Aorta (tissue), 5 donors: ENCODE measurements around the gene CTNS. TPM values are rescaled to one million over a fixed set of nuclear protein-coding genes. Genes with fewer than 3 reads are reported as not detected.

Source experiments
- ATAC-seq: fragments of 200-7000 bp; cut with Tn5 transposase; one replicate; pipeline ENCODE4 v1.9.1; 2022; ENCODE audit warnings: moderate library complexity; ENCODE audit not compliant: low FRiP score
- DNase-seq, 2 donors: peaks; one replicate each; pipeline ENCODE4 v3.0.0-alpha.2; 2020
- H3K27ac ChIP-seq, 2 donors: one replicate each; pipeline ENCODE4 v1.5.1; 2013; ENCODE audit warnings: low read length in 2 of 2, mild to moderate bottlenecking in 2 of 2, moderate library complexity in 2 of 2, control low read depth in 1 of 2, inconsistent platforms in 1 of 2, low read depth in 1 of 2
- H3K27me3 ChIP-seq, 2 donors: one replicate each; pipeline ENCODE4 v1.6.1; 2013; ENCODE audit warnings: control low read depth in 1 of 2, low read length in 1 of 2, mild to moderate bottlenecking in 1 of 2, moderate library complexity in 1 of 2; ENCODE audit not compliant: insufficient read depth in 2 of 2, control insufficient read depth in 1 of 2
- H3K36me3 ChIP-seq, 2 donors: one replicate each; pipeline ENCODE4 v1.6.1; 2013; ENCODE audit warnings: control low read depth in 1 of 2, low read length in 1 of 2, mild to moderate bottlenecking in 1 of 2; ENCODE audit not compliant: insufficient read depth in 2 of 2, control insufficient read depth in 1 of 2
- H3K4me1 ChIP-seq, 2 donors: one replicate each; pipeline ENCODE4 v1.6.1; 2013; ENCODE audit warnings: low read length in 2 of 2, control low read depth in 1 of 2, mild to moderate bottlenecking in 1 of 2, moderate library complexity in 1 of 2; ENCODE audit not compliant: insufficient read depth in 2 of 2, control insufficient read depth in 1 of 2
- H3K4me3 ChIP-seq, 2 donors: one replicate each; pipeline ENCODE4 v1.5.1; 2013; ENCODE audit warnings: low read length in 2 of 2, control low read depth in 1 of 2, mild to moderate bottlenecking in 1 of 2
- H3K9me3 ChIP-seq: one replicate; pipeline ENCODE4 v1.6.1; 2013; ENCODE audit warnings: mild to moderate bottlenecking, low read length; ENCODE audit not compliant: control insufficient read depth
- WGBS, 2 donors: extraction: QIAGEN DNeasy Blood & Tissue Kit; methylation state at CpG; one replicate each; pipeline ENCODE4 v1.1.7; 2013; 5-methylcytosine and 5-hydroxymethylcytosine counted together
- intact Hi-C, 2 donors: fragments of 100-400 bp; cut with DNase I; formaldehyde crosslinking; loops; one replicate each; pipeline versions ENCODE4 v1.14.2 to v1.15.0; 2022
- polyA plus RNA-seq, 2 donors: library from polyadenylated mRNA; stranded (reverse); fragments of 200-250 nt; gene quantifications; one replicate each; pipeline ENCODE4 v1.2.3, GENCODE V29; 2013
- total RNA-seq, 2 donors: library from RNA; stranded (reverse); fragmentation: NEBNext Ultra II Directional; extraction: Animal tissue kit (Norgen Biotek cat#: 25700); gene quantifications; one replicate each; pipeline ENCODE4 v1.2.1, GENCODE V29; 2021
- donor health status: healthy with polysubstance abuse.
- donor health status: Bipolar disorder and iron deficiency.
- donor health status: DM: no; HTN: no; CAD: no.
- donor health status: DM: no; HTN: no; CAD: no.
- donor health status: DM: yes; HTN: yes; CAD: no.

The CTNS gene
- total and polyA plus RNA-seq, 4 donors: 4.4 to 13.8 (median 11.4) TPM

DNA sequence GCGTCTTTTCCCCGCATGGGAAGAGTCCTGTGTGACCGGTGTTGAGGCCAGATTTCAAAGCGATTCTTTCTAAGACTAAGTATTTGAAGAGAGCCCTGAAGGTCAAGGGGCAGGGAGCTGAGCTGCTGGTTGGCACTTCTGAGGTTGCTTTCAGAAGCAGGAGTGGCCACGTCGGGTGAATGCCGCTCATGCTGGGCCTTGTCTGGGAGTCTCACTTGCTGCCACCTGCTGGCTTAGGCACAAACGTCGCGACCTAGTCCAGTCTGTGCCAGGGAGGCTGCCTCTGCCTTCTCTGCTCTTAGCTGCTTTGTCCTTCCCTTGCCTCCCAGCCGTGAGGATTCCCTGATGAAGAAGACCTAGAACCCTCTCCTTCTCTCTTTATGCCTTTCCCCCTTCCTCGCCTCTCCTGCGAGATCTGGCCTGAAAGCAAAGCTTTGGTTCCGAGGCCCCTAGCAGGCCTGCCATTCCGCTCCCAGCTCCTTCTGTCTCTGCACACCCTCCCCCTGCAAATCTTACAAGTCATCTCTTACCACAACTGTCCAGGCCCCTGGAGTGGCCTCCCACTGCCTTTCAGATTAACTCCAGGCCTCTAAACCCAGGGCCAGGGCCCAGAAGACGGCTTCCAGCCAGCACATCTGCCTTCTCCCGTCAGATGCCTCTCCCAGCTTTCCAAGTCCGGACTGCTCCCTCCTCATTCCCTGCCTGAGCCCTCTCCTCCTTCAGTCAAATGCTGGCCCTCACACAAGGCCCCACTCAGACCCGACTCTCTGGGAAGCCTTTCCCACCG is 11.4 kb downstream of the CTNS start:
- Histone ChIP-seq H3K9me3 (no peaks in the 10 kb centered on the region), H3K27ac (no peak overlapping the region), H3K27me3 (no peaks in the 10 kb centered on the region), H3K4me1 (no peaks in the 10 kb centered on the region), H3K4me3 (no peak overlapping the region), H3K36me3 (no peaks in the 10 kb centered on the region)
- ATAC-seq: no peak
- no peak for DNase-seq
- WGBS, 2 donors: 63 to 68% methylated on average over 20 of the region's 20 CpGs
- intact Hi-C loops: no loop called here

- no peak overlapping the region for H3K4me3 ChIP-seq
- intact Hi-C loops: no loop called here
- WGBS, 2 donors: 81 to 84% methylated on average over 6 to 11 of the region's 11 CpGs
- no peaks in the 10 kb centered on the region for H3K4me1 ChIP-seq
- no peaks in the 10 kb centered on the region for H3K27me3 ChIP-seq
- ATAC-seq (no peak), DNase-seq (no peak)
- no peaks in the 10 kb centered on the region for H3K36me3 ChIP-seq
- no peaks in the 10 kb centered on the region for H3K9me3 ChIP-seq
- no peak overlapping the region for H3K27ac ChIP-seq
These were observed 19.2 kb downstream of the CTNS start for GRCh38 chr17:3655766-3656165.

DNA sequence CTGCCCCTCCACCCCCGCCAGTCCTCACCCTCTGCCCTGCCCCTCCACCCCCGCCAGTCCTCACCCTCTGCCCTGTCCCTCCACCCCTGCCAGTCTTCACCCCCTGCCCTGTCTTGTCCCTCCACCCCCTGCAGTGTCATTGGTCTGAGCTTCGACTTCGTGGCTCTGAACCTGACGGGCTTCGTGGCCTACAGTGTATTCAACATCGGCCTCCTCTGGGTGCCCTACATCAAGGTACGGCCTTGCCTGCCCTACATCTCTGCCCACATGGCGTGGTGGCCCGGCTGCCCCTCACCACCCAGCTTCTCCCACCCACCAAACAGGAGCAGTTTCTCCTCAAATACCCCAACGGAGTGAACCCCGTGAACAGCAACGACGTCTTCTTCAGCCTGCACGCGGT is 19.8 kb downstream of the CTNS start:
- intact Hi-C loops: no loop called here
- no peaks in the 10 kb centered on the region for H3K36me3 ChIP-seq
- H3K27me3 ChIP-seq: no peaks in the 10 kb centered on the region
- ATAC-seq (no peak), DNase-seq (no peak)
- no peaks in the 10 kb centered on the region for H3K4me1 ChIP-seq
- no peaks in the 10 kb centered on the region for H3K9me3 ChIP-seq
- no peak overlapping the region for H3K27ac ChIP-seq
- 82 to 90% methylated on average over 15 to 16 of the region's 16 CpGs for WGBS, 2 donors
- H3K4me3 ChIP-seq: no peak overlapping the region

- DNase-seq: no peak
- 83 to 86% methylated on average over 15 to 16 of the region's 16 CpGs for WGBS, 2 donors
- intact Hi-C loops: no loop called here
- Histone ChIP-seq H3K9me3 (no peaks in the 10 kb centered on the region), H3K36me3 (no peaks in the 10 kb centered on the region), H3K27me3 (no peaks in the 10 kb centered on the region), H3K4me1 (no peaks in the 10 kb centered on the region), H3K27ac (no peak overlapping the region), H3K4me3 (no peak overlapping the region)
- ATAC-seq: no peak
These were observed 20.4 kb downstream of the CTNS start for GRCh38 chr17:3656755-3657587.

- H3K4me1 ChIP-seq: no peaks in the 10 kb centered on the region
- H3K36me3 ChIP-seq: no peaks in the 10 kb centered on the region
- no peaks in the 10 kb centered on the region for H3K9me3 ChIP-seq
- intact Hi-C loops: no loop called here
- ATAC-seq: no peak
- H3K27ac ChIP-seq: no peak overlapping the region
- 83 to 86% methylated on average over 7 of the region's 7 CpGs for WGBS, 2 donors
- no peak for DNase-seq
- no peak overlapping the region for H3K4me3 ChIP-seq
- H3K27me3 ChIP-seq: no peaks in the 10 kb centered on the region
These were observed 21.0 kb downstream of the CTNS start for GRCh38 chr17:3657588-3657869.

GRCh38 chr17:3657874-3658783 is 21.6 kb downstream of the CTNS start:
- WGBS, 2 donors: 89 to 91% methylated on average over 42 of the region's 42 CpGs
- Histone ChIP-seq H3K9me3 (no peaks in the 10 kb centered on the region), H3K36me3 (no peaks in the 10 kb centered on the region), H3K4me1 (no peaks in the 10 kb centered on the region), H3K27me3 (no peaks in the 10 kb centered on the region), H3K4me3 (no peak overlapping the region), H3K27ac (no peak overlapping the region)
- no peak for DNase-seq
- intact Hi-C loops: no loop called here
- no peak for ATAC-seq

- Histone ChIP-seq H3K4me3 (no peak overlapping the region), H3K9me3 (no peaks in the 10 kb centered on the region), H3K27me3 (no peaks in the 10 kb centered on the region), H3K36me3 (no peaks in the 10 kb centered on the region), H3K4me1 (no peaks in the 10 kb centered on the region), H3K27ac (peak overlapping the region in 1 of 2 donors; percentile 89)
- ATAC-seq (peak; percentile 42), DNase-seq (no peak)
- 66 to 68% methylated on average over 21 to 22 of the region's 22 CpGs for WGBS, 2 donors
- intact Hi-C loops: no loop called here
These were observed 22.4 kb downstream of the CTNS start for GRCh38 chr17:3658784-3659449.

- WGBS, 2 donors: 17 to 25% methylated on average over 22 of the region's 22 CpGs
- H3K4me1 ChIP-seq: no peaks in the 10 kb centered on the region
- H3K9me3 ChIP-seq: no peaks in the 10 kb centered on the region
- no peak overlapping the region for H3K4me3 ChIP-seq
- no peaks in the 10 kb centered on the region for H3K27me3 ChIP-seq
- DNase-seq (peak; percentile 92 to 93), ATAC-seq (peak; percentile 74)
- H3K27ac ChIP-seq: peak overlapping the region in 1 of 2 donors; percentile 89
- intact Hi-C loops: loop anchor here in 1 of 2 donors (1.0 kb wide), 1 partner anchor 9 kb away; the partner anchor contains the start of genes EMC6 and TAX1BP3
- no peaks in the 10 kb centered on the region for H3K36me3 ChIP-seq
These were observed 23.1 kb downstream of the CTNS start for GRCh38 chr17:3659541-3660111.
